ENCODE measurements around the gene NCOA6.

Gene NCOA6

DNA sequence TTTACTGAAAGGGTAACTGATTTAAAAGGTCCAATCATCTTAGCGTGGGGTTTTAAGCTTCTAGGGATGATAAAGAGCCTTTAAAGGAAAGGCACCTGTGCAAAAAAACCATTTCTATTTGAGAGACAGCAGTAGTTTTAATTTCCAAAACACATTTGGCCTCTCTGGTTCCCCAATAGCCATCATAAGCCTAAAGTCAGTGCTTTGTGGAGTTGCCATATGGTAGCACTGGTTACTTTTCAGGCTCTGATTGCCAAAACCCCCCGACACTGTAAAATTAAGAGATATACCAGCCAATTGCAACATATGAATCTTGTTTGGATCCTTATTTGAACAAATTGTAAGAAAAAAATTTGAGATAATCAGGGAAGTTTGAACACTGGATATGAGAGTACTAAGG lies 76.7 kb downstream of the NCOA6 start:
- intact Hi-C loops (cut with DNase I; ENCODE audit: low total_unique reads) = no loop called here
- TF ChIP-seq, protein P1, sequence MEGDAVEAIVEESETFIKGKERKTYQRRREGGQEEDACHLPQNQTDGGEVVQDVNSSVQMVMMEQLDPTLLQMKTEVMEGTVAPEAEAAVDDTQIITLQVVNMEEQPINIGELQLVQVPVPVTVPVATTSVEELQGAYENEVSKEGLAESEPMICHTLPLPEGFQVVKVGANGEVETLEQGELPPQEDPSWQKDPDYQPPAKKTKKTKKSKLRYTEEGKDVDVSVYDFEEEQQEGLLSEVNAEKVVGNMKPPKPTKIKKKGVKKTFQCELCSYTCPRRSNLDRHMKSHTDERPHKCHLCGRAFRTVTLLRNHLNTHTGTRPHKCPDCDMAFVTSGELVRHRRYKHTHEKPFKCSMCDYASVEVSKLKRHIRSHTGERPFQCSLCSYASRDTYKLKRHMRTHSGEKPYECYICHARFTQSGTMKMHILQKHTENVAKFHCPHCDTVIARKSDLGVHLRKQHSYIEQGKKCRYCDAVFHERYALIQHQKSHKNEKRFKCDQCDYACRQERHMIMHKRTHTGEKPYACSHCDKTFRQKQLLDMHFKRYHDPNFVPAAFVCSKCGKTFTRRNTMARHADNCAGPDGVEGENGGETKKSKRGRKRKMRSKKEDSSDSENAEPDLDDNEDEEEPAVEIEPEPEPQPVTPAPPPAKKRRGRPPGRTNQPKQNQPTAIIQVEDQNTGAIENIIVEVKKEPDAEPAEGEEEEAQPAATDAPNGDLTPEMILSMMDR (IDR thresholded peaks at IDR 0.05) = no peak
- Histone ChIP-seq H3K9me3 (no peaks in the 10 kb centered on the region), H3K36me3 (peaks cover 31 to 88% (median 68%) of the 10 kb centered on the region in 3 donors), H3K27ac (no peak overlapping the region), H3K4me3 (no peak overlapping the region), H3K4me1 (no peaks in the 10 kb centered on the region), H3K27me3 (no peaks in the 10 kb centered on the region)
- no peak for DNase-seq

GRCh38 chr20:34747479-34747878 lies 78.0 kb downstream of the NCOA6 start:
- intact Hi-C loops (cut with DNase I; ENCODE audit: low total_unique reads) = no loop called here
- Histone ChIP-seq H3K36me3 (peaks cover 38 to 89% (median 74%) of the 10 kb centered on the region in 3 donors), H3K4me3 (no peak overlapping the region), H3K9me3 (no peaks in the 10 kb centered on the region), H3K4me1 (no peaks in the 10 kb centered on the region), H3K27me3 (no peaks in the 10 kb centered on the region), H3K27ac (no peak overlapping the region)
- TF ChIP-seq, protein P1 (IDR thresholded peaks at IDR 0.05) = no peak
- no peak for DNase-seq

DNA sequence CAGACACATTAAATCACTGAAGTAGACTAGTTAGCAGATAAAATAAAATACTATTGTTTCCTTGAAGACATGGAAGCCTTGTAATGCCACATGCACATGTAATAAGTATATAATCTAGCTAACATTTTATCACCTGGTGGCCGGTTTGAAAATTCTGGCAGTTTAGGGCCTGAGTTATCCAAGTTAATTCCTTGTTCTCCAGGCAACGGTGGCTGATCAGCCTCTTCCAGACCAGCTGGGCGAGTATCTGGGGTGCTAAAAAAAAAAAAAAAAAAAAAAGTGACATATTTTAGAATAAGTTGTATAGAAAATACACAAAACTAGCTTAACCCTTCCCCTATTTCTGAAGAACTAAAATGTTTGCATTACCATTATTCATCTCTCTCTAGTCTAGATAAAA lies 78.8 kb downstream of the NCOA6 start:
- TF ChIP-seq, protein P1 (IDR thresholded peaks at IDR 0.05) = no peak
- intact Hi-C loops (cut with DNase I; ENCODE audit: low total_unique reads) = no loop called here
- Histone ChIP-seq H3K4me3 (no peak overlapping the region), H3K27ac (no peak overlapping the region), H3K4me1 (no peaks in the 10 kb centered on the region), H3K36me3 (peaks cover 45 to 89% (median 81%) of the 10 kb centered on the region in 3 donors), H3K9me3 (no peaks in the 10 kb centered on the region), H3K27me3 (no peaks in the 10 kb centered on the region)
- DNase-seq = no peak

DNA sequence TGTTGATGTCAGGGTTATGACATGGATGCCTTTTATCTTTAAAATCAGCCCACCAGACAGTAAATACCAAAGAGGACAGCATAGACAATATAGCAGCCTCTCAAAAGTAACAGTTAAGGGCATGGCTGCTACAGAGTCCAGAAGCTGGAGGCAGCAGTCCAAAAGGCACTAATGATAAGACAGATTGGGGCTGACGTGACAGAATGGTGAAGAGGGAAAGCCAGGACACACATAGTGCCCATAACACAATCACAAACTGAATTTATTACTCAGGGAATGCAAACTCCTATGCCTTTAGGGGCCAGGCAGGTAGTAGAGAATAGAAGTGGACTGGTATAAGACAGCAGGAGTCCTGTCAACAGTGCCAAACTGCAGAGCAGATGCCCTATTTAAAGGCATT lies 80.6 kb downstream of the NCOA6 start:
- Histone ChIP-seq H3K4me1 (no peaks in the 10 kb centered on the region), H3K36me3 (peaks cover 41 to 91% (median 82%) of the 10 kb centered on the region in 3 donors), H3K4me3 (no peak overlapping the region), H3K27me3 (no peaks in the 10 kb centered on the region), H3K27ac (no peak overlapping the region), H3K9me3 (no peaks in the 10 kb centered on the region)
- TF ChIP-seq, protein P1 (IDR thresholded peaks at IDR 0.05) = no peak
- intact Hi-C loops (cut with DNase I; ENCODE audit: low total_unique reads) = no loop called here
- DNase-seq = no peak

GRCh38 chr20:34744340-34744739 lies 81.1 kb downstream of the NCOA6 start:
- H3K4me1 ChIP-seq = no peaks in the 10 kb centered on the region
- TF ChIP-seq, protein P1 (IDR thresholded peaks at IDR 0.05) = no peak
- H3K9me3 ChIP-seq = no peaks in the 10 kb centered on the region
- H3K27ac ChIP-seq = no peak overlapping the region
- intact Hi-C loops (cut with DNase I; ENCODE audit: low total_unique reads) = no loop called here
- H3K4me3 ChIP-seq = no peak overlapping the region
- peaks cover 36 to 90% (median 82%) of the 10 kb centered on the region in 3 donors for H3K36me3 ChIP-seq
- no peaks in the 10 kb centered on the region for H3K27me3 ChIP-seq
- no peak for DNase-seq

DNA sequence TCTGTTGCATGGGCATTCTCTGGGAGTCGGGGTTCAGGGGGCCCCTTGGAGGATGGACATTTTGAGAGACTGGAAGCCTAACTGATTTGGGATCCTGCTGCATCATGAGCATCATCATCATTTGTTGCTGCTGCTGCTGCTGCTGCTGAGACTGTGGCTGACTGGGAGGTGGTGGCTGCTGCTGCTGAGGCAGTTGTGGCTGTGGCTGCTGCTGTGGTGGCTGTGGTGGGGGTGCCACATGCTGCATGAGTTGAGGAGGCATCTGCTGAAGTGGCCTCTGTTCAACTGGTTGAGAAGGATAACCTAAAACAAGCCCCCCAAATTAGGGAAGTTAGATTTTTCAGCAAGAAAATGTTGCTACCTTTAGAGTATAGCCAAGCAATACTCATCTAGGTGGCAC lies 82.4 kb downstream of the NCOA6 start:
- H3K4me3 ChIP-seq = no peak overlapping the region
- no peaks in the 10 kb centered on the region for H3K9me3 ChIP-seq
- H3K27me3 ChIP-seq = no peaks in the 10 kb centered on the region
- H3K27ac ChIP-seq = no peak overlapping the region
- intact Hi-C loops (cut with DNase I; ENCODE audit: low total_unique reads) = no loop called here
- H3K36me3 ChIP-seq = peaks cover 33 to 90% (median 77%) of the 10 kb centered on the region in 3 donors
- TF ChIP-seq, protein P1 (IDR thresholded peaks at IDR 0.05) = no peak
- DNase-seq = no peak
- no peaks in the 10 kb centered on the region for H3K4me1 ChIP-seq
